Neural cell (in vitro differentiated cells): ENCODE measurements around the gene NHS. TPM values are rescaled to one million over a fixed set of nuclear protein-coding genes. Genes with fewer than 3 reads are reported as not detected.

Experiments
- H2AFZ ChIP-seq: fragments of 200-600, 300-800 bp; sonication (generic), shearing (Covaris generic); 2 replicates; pipeline ENCODE4 v1.6.0; 2014; ENCODE audit warnings: low read depth, mild to moderate bottlenecking, antibody characterized with exemption, low read length, moderate library complexity
- H3F3A ChIP-seq: fragments of 200-600 bp; shearing (Covaris generic); 2 replicates; pipeline ENCODE4 v1.6.1; 2016; ENCODE audit warnings: mild to moderate bottlenecking, moderate library complexity, mixed read lengths, antibody characterized with exemption, low read length; ENCODE audit not compliant: insufficient read depth, poor library complexity, severe bottlenecking
- H3K27ac ChIP-seq: fragments of 200-600, 300-800 bp; sonication (generic), shearing (Covaris generic); 2 replicates; pipeline ENCODE4 v1.5.1; 2014; ENCODE audit warnings: mild to moderate bottlenecking, low read length, moderate library complexity
- H3K27me3 ChIP-seq: fragments of 300-800, 200-600 bp; sonication (generic), shearing (Covaris generic); 2 replicates; pipeline ENCODE4 v1.6.0; 2014; ENCODE audit warnings: mild to moderate bottlenecking, low read depth, low read length, moderate library complexity; ENCODE audit not compliant: insufficient read depth
- H3K36me3 ChIP-seq: fragments of 300-800, 200-600 bp; sonication (generic), shearing (Covaris generic); 2 replicates; pipeline ENCODE4 v1.5.1; 2014; ENCODE audit warnings: mild to moderate bottlenecking, antibody characterized with exemption, low read length, moderate library complexity; ENCODE audit not compliant: insufficient read depth
- H3K4me2 ChIP-seq: fragments of 300-800, 200-600 bp; sonication (generic), shearing (Covaris generic); 2 replicates; pipeline ENCODE4 v1.6.0; 2014; ENCODE audit warnings: mild to moderate bottlenecking, low read length
- H3K4me3 ChIP-seq: fragments of 300-800, 200-600 bp; sonication (generic), shearing (Covaris generic); 2 replicates; pipeline ENCODE4 v1.5.1; 2014; ENCODE audit warnings: mild to moderate bottlenecking, low read length, moderate library complexity
- H3K79me2 ChIP-seq: fragments of 200-600 bp; shearing (Covaris generic); replicated peaks from 2 replicates; pipeline ENCODE4 v1.6.0; 2014; ENCODE audit warnings: mild to moderate bottlenecking, low read length, moderate library complexity; ENCODE audit not compliant: insufficient read depth
- H3K9ac ChIP-seq: fragments of 300-800, 200-600 bp; sonication (generic), shearing (Covaris generic); 2 replicates; pipeline ENCODE4 v1.6.1; 2016; ENCODE audit warnings: mild to moderate bottlenecking, low read length, mixed read lengths
- H3K9me2 ChIP-seq: fragments of 200-600 bp; shearing (Covaris generic); 2 replicates; pipeline ENCODE4 v1.6.1; 2016; ENCODE audit warnings: mild to moderate bottlenecking, low read length, mixed read lengths; ENCODE audit not compliant: insufficient read depth
- H3K9me3 ChIP-seq: fragments of 200-600, 300-800 bp; sonication (generic), shearing (Covaris generic); 2 replicates; pipeline ENCODE4 v1.6.1; 2016; ENCODE audit warnings: mild to moderate bottlenecking, mixed run types, low read length, moderate library complexity, mixed read lengths
- H4K20me1 ChIP-seq: fragments of 200-600 bp; shearing (Covaris generic); 2 replicates; pipeline ENCODE4 v1.6.1; 2016; ENCODE audit warnings: mild to moderate bottlenecking, mixed run types; ENCODE audit not compliant: insufficient read depth
- CTCF ChIP-seq: fragments of 450-650 bp; IDR thresholded peaks from 2 replicates; pipeline ENCODE4 v1.5.1; 2014; ENCODE audit warnings: antibody characterized with exemption, mild to moderate bottlenecking, moderate library complexity; ENCODE audit not compliant: poor library complexity, severe bottlenecking
- EP300 ChIP-seq: fragments of 450-650 bp; conservative IDR thresholded peaks from 2 replicates; pipeline ENCODE4 v1.6.1; 2014; ENCODE audit warnings: antibody characterized with exemption, mild to moderate bottlenecking, moderate library complexity; ENCODE audit not compliant: poor library complexity, severe bottlenecking
- EZH2 ChIP-seq: fragments of 200-600, 300-800 bp; shearing (Covaris generic), sonication (generic); IDR thresholded peaks from 2 replicates; pipeline ENCODE4 v1.6.1; 2014; ENCODE audit warnings: antibody characterized with exemption, low read length, borderline replicate concordance, mild to moderate bottlenecking; ENCODE audit not compliant: insufficient read depth, poor library complexity, severe bottlenecking
- MXI1 ChIP-seq: fragments of 450-650 bp; conservative IDR thresholded peaks from 2 replicates; pipeline ENCODE4 v1.6.1; 2014; ENCODE audit warnings: antibody characterized with exemption, mild to moderate bottlenecking; ENCODE audit not compliant: poor library complexity, severe bottlenecking
- POLR2AphosphoS5 ChIP-seq: IDR thresholded peaks from 2 replicates; pipeline ENCODE4 v1.6.1; 2012
- RAD21 ChIP-seq: fragments of 450-650 bp; conservative IDR thresholded peaks from 2 replicates; pipeline ENCODE4 v1.6.1; 2014; ENCODE audit warnings: antibody characterized with exemption, mild to moderate bottlenecking, moderate library complexity
- REST ChIP-seq: IDR thresholded peaks from 2 replicates; pipeline ENCODE4 v1.6.1; 2012; ENCODE audit warnings: borderline replicate concordance
- SMC3 ChIP-seq: fragments of 450-650 bp; conservative IDR thresholded peaks from 2 replicates; pipeline ENCODE4 v1.6.1; 2014; ENCODE audit warnings: antibody characterized with exemption, mild to moderate bottlenecking, moderate library complexity; ENCODE audit not compliant: poor library complexity
- TAF1 ChIP-seq: IDR thresholded peaks from 2 replicates; pipeline ENCODE4 v1.6.1; 2012; ENCODE audit warnings: low read depth
- polyA plus RNA-seq: library from polyadenylated mRNA; depleted of rRNA; stranded (reverse); fragments of >200 nt; gene quantifications from 2 replicates; pipeline ENCODE4 v1.2.3, GENCODE V29; 2014

The NHS gene
- polyA plus RNA-seq, 1 donor from 2014 or later = 1.9 TPM

- Histone ChIP-seq H3K9ac (no peak overlapping the region), H3K36me3 (no peaks in the 10 kb centered on the region), H3K4me2 (no peak overlapping the region), H4K20me1 (no peaks in the 10 kb centered on the region), H3K4me3 (no peak overlapping the region), H3K79me2 (peaks cover 3% of the 10 kb centered on the region), H3K27me3 (no peaks in the 10 kb centered on the region), H3K9me2 (no peaks in the 10 kb centered on the region), H3K27ac (no peak overlapping the region), H3F3A (no peaks in the 10 kb centered on the region), H2AFZ (no peak overlapping the region), H3K9me3 (no peaks in the 10 kb centered on the region)
- TF ChIP-seq CTCF (no peak), REST (no peak), EZH2 (no peak), TAF1 (no peak), SMC3 (no peak), RAD21 (no peak), EP300 (no peak)
Observed at GRCh38 chrX:17743913-17744312, 368.9 kb downstream of the NHS start.

DNA sequence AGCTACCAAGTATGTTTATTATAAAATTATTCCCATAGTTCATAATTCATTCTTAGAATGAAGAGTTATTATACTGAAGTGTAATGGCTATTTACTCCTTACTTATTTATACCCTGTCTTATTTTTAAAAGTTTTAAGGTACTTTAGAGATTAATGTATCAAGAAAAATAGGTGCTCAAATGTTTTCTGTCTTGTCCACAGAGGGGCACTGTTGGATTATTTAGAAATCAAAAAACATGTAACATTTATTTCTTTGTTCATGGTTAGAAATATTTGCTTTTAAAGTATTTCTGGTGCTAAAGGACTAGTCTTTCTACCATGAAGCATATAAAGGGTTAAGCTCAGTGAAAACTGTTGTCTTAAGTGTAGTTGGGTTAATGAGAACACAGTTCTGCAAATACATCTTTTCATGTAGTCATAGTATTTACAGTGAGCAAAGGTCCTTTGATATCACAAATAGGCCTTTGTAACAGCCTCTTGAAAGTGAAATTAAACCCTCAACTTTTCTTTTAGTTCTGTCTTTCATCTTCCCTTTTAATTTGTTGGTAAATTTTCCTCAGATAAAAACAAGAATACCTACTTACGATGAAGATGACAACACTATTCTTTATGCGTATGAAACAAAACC lies 370.0 kb downstream of the NHS start:
- H3K27me3 ChIP-seq = no peaks in the 10 kb centered on the region
- H3K4me3 ChIP-seq = no peak overlapping the region
- H3K9me3 ChIP-seq = no peaks in the 10 kb centered on the region
- H3F3A ChIP-seq = no peaks in the 10 kb centered on the region
- no peak overlapping the region for H3K9ac ChIP-seq
- H3K9me2 ChIP-seq = no peaks in the 10 kb centered on the region
- H4K20me1 ChIP-seq = no peaks in the 10 kb centered on the region
- no peak overlapping the region for H3K4me2 ChIP-seq
- H2AFZ ChIP-seq = no peak overlapping the region
- H3K27ac ChIP-seq = no peak overlapping the region
- TF ChIP-seq EP300 (no peak), MXI1 (no peak), EZH2 (no peak), TAF1 (no peak), POLR2AphosphoS5 (no peak), REST (no peak), CTCF (peak; percentile 71), SMC3 (peak; percentile 83), RAD21 (peak; percentile 83)
- peaks cover 3% of the 10 kb centered on the region for H3K79me2 ChIP-seq
- H3K36me3 ChIP-seq = no peaks in the 10 kb centered on the region
